HG03457 (cell line): ENCODE data around the gene DUOXA1.
A peak's percentile ranks its signal among the peaks of the same experiment; 100 is the strongest.

ENCODE experiments used
- ATAC-seq: cut with Tn5 transposase; IDR thresholded peaks from one replicate; pipeline ENCODE4 v1.9.1; 2021; ENCODE audit warnings: moderate number of reproducible peaks; ENCODE audit not compliant: unreplicated experiment

Gene DUOXA1

DNA sequence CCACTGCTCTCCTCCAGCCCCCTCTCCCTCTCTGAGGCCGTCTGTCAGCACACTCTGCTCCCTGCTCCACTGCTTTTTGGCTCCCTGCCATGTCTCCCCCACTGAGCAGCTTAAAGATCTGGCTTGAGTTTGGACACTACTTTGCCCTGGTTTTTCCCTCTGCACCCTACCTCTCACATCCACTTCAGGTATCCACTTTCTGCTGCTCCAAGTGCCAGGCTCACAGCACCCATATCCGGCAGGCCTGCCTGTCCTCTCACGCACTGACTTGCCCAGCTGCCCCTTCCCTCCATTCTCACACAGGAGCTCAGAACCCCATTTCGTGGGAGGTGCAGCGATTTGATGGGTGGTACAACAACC lies 3.9 kb upstream of the DUOXA1 start:
- no peak for ATAC-seq

DNA sequence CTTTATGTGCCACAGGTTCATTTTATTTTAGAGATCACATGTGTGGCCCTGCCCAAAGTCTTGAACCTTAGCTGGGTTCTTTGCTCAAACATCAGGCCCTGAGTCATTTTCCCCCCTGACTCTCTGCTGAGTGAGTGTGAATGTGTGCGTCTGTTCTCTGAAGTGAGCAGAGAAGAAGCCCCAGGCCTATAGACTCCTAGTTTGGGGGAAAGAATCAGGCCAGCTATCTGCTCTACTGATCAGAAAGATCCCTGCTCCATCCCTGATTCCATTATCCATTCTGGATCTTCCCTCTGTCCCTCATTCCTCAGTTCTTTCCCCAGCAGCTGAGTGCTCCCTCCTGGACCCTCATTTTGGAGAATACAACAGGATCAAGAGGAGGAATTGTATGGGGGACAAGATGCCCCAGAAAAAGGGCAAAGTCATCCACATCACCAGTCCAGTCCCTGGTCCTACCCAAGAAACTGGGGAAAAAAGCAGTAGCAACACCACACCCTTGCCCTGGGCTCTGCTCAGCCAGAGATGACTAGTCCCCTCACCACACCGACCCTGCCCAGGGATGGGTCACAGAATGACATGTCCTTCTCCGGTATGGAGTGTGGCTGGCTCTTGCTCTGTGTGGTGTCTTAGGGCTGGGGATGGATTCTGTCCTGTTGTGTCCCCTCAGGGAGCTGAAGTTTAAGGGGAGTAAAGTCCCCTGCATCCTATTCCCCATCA lies 3.3 kb upstream of the DUOXA1 start:
- no peak for ATAC-seq

DNA sequence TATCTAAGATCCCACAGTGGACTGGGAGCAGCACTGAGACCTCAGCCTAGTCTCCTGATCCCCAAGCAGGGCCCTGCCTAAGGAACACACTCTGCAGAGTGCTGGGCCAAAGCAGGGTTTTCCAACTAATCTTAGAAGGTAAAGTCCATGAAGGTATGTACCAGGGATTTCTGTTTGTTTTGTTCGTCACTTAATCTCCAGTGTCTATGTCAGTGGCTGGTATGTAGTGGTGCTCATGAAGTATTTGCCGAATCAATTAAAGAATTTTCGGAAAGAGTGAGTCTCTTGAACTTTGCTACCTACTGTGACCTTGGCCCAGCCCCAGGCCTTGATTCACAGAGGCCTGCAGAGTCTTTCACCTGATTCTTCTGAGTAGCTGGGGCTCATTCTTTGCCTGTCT lies 1.8 kb upstream of the DUOXA1 start:
- ATAC-seq = no peak

DNA sequence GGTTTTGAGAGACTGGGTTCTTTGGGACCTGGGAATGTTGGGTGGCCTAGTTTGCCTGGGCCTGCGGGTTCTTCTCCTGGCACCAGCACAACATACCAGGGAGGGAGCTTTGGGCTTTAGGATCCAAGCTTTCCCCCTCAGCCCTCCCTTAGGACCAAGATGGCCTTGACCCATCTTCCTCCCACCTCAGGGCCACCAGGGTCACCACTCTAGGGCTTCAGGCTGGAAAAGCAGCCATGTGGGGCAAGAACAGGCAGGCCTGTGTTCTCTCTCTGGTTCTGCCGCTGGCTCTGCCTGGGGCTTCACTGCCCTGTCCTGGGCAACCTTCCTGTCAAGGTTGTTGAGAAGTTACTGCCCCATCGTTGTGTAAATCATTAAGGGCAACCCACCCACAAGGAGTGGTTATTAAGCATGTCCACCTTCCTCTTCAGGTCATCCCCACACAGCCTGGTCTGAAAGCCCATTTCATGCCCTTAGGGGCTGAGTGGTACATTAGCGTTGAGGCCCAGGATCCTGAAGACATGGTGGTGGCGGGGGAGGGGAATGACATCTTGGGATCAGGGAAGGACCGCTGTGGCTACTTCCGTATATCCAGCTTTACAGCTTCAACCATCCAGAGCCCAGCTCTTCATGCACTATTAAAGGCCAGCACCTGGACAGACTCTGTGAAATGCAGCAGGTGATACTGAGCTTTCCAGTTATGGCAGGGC lies 767 bp upstream of the DUOXA1 start:
- no peak for ATAC-seq

DNA sequence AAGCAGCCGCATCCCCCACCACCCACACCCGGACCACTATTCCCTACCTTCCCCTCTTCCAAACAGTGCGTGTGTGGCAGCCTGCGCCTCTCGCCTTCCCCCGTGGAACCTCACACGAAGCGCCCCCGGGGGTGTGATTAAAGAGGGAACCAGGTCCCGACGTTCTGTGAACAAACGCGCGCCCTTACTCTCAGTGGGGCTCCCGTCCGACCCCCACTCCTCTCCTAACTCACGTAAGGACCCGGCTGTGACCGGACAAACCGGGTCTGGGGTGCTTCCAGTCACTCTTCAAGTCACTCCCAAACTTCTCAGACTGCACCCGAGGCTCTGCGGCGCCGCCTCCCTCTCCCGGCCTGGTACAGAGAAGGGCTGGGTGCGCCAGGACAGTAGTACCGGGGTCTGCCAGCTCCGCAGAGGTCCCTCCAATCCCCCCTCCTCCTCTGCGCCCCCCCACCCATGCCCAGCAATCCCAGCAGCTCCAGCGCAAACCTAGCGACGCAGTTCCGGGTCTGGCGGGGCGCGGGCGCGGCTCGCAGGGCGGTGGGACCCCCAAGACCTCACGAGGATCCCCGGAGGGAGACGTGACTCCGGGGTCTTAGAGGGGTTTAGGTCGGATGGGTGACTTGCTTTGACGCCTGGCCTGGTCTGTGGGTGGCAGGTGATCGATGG lies 574 bp downstream of the DUOXA1 start:
- no peak for ATAC-seq

DNA sequence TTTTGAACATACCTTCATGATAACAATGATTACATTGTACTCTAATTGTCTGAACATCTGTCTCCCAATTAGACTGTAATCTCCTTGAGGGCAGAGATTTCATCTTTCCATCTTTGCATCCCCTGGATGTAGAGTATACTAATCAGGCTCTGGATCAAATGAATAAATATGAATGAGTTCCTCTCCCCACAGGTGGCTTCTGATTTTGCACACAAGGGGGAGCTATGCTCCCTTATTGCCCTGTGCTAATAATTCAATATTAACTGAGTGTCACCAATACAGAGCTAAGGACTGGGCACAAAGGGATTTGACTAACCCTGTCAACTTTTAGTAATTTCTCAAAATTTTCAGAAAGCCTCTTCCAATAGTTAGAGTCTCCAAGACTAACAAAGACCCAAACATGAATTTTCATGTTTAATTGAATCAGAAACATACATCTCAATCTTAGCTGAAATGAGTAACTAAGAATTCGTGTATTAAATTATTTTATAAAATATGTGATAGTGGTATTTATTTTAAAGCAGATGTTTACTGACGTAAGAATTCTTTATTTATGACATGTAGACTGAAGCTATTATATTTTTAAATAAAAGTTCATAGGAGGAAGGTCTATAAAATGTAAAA lies 3.0 kb downstream of the DUOXA1 start:
- no peak for ATAC-seq

DNA sequence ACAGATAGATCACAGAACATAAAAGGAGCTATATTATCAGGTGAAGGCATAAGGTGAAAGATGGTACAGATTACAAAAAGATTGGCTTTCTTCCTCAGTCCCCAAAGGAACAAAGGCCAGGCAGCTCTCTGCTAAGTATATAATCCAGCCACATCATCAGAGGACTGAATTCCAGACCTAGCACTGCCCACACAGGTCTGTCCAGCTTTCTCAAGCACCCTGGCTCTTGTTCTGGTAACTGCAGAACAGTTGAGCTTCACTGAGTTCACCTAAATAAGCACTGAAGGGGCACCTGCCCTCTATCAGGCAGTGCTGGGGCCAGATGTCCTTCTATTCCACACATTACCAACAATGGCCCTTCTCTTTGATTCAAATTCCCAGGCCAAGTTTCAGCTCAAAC lies 6.3 kb downstream of the DUOXA1 start:
- ATAC-seq = no peak

DNA sequence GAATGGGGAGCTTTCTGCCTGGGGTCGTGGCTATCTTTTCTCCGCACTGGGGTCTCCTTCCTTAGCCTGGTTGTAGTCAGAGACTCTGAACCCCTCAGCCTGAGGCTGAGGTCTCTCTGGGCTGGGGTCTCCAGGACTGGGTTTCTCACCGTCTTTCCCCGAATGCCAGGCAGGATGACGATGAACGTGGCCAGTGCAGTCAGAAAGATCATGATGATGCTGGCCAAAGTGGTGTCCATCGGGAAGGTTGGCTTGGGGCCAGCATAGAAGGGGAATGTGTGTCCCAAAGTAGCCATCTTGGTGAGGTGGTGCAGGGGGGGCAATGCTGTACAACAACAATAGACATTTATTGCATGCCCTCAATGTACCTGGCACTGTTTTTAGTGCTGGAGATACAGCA lies 7.0 kb downstream of the DUOXA1 start:
- no peak for ATAC-seq

DNA sequence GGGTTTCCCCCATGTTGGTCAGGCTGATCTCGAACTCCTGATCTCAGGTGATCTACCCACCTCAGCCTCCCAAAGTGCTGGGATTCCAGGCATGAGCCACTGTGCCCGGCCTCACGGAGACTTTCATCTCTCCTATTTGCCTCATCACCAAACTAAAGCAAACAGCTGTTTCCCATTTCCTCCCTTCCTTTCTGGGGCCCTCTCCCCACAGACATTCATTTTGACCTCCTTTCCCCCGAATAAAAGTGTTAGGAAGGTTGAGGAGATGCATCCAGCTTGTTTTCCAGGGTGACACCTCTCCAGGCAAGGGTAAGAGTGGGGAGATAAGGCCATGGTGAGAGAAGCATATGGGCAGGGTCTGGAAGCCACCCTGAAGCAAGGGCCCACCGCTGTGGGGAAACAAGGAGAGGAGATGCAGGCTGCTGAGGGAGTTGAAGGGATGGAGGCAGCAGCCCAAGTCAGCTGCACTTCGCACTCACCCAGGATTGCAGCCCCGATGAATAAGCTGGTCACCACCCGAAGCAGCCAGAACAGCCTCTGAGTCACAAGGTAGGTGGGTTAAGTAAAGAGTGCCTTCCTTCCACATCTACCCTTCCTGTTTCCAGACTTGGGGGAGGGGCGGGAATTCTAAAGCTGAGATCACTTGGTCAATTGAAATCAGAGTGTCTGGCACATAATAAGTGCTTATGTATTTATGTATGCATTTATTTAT lies 7.8 kb downstream of the DUOXA1 start:
- no peak for ATAC-seq

DNA sequence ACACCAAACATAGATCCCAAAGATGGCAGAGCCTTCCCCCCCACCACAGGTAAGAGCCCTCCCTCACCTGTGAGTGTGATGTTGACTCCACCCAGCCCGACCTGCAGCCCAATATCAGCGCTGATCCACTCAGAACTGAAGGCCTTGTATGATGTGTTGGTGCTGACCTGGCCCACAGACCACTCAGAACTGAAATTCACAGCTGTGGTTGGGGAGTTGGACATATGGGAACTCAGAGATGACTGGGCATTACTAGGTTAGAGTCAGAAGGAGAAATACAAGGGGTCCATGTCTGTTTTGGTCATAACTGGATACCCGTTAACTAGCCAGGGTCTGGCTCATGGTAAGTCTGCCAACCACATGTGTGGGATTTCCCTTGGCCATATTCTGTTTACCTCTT lies 8.7 kb downstream of the DUOXA1 start:
- ATAC-seq = no peak

DNA sequence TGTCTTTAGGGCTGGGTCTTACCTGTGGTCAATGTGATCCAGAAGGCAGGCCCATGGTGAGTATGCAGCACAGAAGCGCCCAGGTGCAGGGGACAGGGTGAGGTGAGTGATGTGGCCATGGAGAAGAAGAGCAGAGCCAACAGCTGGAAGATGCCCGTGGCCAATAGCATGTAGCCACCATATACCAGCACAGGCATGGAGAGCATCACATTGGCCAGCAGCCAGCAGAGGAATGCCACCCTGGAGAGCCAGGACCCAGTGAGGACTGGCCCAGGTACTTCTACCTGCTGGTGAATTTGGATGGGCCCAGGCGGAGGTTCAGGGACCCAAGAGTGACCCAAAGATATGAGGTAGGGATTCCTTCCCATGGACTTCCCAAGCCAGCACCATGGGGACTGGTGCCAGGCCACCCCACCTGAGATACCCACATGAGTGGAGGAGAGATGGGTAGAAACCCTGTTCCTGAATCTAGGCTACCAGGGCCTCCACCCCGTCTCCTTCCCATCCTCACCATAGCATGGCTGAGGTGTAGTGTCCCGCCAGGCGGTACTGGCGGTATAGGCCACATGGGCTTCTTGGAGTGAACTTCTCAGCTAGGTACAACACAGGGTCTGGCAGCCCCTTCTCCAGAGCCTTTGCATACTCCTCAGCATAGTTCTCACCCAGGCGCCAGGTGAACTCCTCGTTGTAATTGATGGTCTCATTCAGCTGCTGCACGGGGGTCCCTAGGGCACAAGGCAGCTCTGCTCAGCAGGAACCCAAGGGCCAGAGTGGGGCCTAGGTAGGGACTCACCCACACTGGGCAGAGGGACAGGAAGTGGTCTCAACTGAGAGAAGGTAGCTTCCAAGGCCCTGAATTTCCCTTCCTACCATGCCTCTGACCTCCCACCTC lies 9.4 kb downstream of the DUOXA1 start:
- ATAC-seq = no peak

DNA sequence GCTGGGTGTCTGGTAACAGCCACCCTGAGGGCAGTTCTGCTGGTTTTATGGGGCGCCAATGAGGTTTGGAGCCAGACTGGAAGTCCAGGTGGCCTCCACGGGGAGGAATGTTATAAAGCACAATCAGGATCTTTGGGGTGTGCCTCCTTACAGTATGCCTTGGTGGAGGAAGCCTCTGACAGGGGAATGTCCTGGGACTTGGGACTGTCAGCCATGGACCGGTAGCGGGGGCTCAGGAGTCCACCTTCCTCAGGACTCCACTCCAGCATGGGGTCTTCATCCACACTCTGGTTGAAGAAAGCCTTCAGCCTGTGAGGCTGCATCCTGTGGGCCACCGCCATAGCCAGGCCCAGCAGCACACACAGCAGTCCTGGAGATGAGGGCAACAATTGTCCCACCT lies 10.7 kb downstream of the DUOXA1 start:
- no peak for ATAC-seq

DNA sequence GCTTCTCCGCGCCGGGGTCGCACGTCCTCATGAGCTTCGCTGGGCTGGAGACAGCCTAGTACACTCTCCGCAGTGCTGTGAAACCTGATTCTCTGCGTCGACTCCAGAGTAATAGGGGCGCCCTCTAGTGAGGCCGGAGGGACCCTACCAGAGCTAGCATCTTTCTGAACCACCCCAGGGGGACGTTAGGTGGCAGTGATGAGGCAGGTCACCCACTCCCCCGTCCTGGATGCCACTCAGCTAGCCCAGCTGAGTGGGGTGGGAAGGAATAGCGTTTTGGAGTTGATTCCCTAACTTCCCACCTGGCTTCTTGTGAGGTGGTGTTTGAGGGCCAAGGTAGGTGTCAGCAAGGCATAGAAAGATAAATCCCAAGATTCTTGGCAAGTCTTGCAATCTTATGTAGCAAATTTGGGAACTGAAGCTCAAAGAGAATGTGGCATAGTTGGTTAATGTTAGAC lies 11.5 kb downstream of the DUOXA1 start:
- ATAC-seq = peak; percentile 84

DNA sequence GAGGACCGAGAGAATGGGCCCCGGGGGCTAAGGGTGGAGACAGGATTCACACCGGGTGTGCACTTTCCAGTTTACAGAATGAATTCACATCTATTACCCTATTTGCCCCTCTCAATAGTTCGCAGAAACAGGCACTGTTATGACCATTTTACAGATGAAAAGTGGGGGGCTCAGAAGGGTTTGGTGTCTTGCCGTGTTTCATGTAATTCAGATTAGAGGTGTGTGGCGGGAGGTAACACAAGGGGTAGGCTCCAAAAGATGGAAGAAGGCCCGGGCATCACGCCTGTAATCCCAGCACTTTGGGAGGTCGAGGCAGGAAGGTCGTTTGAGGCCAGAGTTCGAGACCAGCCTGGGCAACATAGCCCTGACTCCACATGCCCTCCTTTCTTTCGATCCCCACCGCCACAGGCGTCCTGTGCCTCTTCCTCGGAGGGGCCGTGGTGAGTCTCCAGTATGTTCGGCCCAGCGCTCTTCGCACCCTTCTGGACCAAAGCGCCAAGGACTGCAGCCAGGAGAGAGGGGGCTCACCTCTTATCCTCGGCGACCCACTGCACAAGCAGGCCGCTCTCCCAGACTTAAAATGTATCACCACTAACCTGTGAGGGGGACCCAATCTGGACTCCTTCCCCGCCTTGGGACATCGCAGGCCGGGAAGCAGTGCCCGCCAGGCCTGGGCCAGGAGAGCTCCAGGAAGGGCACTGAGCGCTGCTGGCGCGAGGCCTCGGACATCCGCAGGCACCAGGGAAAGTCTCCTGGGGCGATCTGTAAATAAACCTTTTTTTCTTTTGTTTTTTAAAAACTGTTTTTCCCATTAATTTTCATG lies 12.2 kb downstream of the DUOXA1 start:
- no peak for ATAC-seq

DNA sequence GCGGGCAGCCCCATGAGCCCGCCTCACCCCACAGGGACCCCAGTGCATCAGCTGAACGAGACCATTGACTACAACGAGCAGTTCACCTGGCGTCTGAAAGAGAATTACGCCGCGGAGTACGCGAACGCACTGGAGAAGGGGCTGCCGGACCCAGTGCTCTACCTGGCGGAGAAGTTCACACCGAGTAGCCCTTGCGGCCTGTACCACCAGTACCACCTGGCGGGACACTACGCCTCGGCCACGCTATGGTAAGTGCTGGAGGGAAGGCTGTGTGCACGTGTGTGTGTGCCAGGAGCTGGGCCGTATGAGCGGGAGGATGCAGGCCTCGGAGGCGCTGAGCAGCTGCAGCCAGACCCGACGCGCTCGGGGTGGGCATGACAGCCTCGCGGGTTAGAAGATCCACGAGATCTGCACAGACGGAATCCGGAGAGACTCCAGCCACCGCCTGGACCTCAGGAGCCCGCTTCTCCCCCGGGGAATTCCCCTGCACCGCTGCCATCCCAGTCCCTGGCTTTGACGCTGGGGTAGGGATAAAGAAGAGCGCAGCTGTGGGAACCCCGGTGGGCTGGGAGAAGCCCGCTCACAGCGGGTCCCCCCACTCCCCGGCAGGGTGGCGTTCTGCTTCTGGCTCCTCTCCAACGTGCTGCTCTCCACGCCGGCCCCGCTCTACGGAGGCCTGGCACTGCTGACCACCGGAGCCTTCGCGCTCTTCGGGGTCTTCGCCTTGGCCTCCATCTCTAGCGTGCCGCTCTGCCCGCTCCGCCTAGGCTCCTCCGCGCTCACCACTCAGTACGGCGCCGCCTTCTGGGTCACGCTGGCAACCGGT lies 13.0 kb downstream of the DUOXA1 start:
- ATAC-seq = no peak

DNA sequence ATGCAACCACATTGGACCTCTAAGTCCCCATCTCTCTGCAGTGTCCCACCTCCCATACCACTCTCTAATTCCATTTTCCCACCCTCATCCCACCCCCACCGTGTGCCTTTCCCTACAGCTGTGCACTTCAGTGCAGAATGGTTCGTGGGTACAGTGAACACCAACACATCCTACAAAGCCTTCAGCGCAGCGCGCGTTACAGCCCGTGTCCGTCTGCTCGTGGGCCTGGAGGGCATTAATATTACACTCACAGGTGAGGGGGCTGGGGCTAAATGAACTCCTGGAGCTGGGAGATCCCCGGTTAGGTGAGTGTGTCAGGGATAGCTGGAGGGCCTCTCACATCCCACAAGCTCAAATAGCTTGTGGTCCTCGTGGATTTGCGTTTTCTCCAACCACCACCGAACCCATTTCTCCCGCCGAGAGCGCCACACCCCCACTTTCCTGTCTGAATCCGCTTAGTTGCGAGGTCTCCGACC lies 13.6 kb downstream of the DUOXA1 start:
- no peak for ATAC-seq

DNA sequence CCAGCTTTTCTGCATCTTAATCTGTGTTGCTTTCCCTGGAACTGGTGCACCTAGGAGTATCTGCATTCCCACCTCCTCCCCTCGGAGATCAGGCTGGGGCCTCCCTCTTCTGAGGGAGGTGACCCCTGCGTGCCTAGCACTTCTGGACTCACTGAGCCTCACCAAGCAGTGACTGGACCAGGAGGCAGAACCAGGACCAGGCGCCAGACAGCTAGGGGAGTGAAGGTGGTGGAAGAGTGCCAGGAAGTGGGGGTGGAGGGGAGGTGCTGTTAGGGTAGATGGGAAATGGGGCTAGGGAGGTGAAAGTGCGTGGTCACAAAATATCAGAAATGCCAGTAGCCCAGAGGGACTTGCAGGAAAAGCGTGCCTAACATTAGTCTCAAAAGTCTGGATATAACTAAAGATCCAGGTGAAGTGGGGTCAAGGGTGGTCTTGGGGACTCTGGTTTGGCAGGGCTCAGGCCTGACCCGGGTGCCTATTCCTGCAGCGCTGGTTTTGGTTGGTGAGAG lies 14.3 kb downstream of the DUOXA1 start:
- no peak for ATAC-seq

DNA sequence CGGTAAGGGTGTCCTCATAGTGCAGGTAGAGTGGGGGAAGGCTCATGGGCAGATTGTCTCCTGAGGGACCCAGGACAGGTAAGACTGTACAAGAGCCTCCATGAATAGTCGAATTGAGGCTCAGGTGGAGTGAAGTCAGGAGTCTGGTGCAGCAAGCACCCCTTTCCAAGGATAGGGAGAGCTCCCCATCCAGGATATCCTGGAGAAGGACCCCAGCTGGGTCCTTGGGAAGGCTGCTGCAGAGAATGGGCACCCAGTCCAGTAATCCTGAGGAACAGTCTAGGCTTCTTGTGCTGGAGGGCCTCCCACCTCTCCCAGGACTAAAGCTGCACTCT lies 15.0 kb downstream of the DUOXA1 start:
- ATAC-seq = no peak
